HS-27A (cell line): ENCODE results near the gene CARMIL3.
"Not testable (repeated sequence)": the region's sequence is repeated elsewhere in the genome, so short reads cannot be mapped to it uniquely, and the experiment has no call there.

Source experiments
- DNase-seq: peaks from one replicate; pipeline ENCODE4 v3.0.0-alpha.2; 2012; ENCODE audit warnings: low read depth, missing footprints

The CARMIL3 gene

DNA sequence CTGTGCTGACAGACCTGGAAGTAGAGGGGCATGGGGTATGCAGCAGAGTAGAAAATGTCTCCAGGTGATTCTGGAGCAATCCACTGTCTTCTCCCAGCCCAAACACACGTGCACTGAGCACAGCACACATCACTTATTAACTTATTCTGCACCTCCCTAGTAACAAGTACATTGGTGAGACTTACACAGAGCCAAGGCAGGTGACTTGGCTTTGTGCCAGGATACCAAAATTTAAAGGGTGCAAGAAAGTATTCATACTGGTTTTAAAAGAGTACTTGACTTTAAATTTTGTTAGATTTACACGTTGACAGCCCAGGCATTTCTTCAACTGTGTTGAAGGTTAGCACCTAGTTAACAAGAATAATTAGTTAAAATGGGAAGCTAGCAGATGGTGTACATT, 11.1 kb upstream of the CARMIL3 start:
- no peak for DNase-seq

- no peak for DNase-seq
These were observed 9.1 kb upstream of the CARMIL3 start for GRCh38 chr14:24042746-24043145.

GRCh38 chr14:24049002-24049401, 2.8 kb upstream of the CARMIL3 start:
- DNase-seq, result not testable (repeated sequence)

- DNase-seq, result not testable (repeated sequence)
These were observed 1.1 kb upstream of the CARMIL3 start for GRCh38 chr14:24050753-24051152.

- DNase-seq, result no peak
These were observed 527 bp upstream of the CARMIL3 start for GRCh38 chr14:24051176-24051788.

- DNase-seq, result no peak
These were observed 1.1 kb downstream of the CARMIL3 start for GRCh38 chr14:24052656-24053547.

- DNase-seq, result no peak
These were observed 1.9 kb downstream of the CARMIL3 start for GRCh38 chr14:24053548-24054323.

DNA sequence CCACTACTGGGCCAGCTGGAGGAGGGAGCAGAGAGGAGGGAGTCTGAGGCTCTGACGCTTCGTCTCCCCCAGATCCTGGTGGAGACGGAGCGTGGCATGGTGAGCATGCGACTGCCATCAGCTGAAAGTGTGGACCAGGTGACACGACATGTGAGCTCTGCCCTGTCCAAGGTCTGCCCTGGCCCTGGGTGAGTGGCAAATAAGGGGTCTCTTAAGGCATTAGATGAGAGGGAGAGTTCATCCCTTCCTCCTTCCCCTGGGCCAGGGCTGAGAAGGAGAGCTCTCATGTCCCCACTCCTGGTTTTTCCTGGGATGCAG, 2.5 kb downstream of the CARMIL3 start:
- DNase-seq, result no peak

- DNase-seq, result no peak
These were observed 2.8 kb downstream of the CARMIL3 start for GRCh38 chr14:24054646-24055045.

GRCh38 chr14:24055971-24056799, 4.4 kb downstream of the CARMIL3 start:
- DNase-seq, result no peak

DNA sequence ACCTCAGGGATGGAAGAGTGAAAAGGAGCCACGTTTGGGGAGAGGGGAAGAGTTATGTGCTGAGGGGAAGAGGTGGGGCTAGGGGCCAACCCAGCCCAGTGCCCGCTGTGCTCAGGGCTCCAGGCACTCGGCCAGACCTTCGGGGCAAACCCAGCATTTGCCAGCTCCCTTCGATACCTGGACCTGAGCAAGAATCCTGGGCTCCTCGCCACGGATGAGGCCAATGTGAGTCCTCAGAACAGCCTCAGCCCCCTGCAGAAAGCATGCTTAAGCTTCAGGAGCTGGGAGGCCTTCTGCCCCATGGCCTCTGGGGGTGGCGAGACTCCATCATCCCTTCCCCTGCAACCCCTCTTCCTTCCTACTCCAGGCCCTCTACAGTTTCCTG, 5.0 kb downstream of the CARMIL3 start:
- no peak for DNase-seq

DNA sequence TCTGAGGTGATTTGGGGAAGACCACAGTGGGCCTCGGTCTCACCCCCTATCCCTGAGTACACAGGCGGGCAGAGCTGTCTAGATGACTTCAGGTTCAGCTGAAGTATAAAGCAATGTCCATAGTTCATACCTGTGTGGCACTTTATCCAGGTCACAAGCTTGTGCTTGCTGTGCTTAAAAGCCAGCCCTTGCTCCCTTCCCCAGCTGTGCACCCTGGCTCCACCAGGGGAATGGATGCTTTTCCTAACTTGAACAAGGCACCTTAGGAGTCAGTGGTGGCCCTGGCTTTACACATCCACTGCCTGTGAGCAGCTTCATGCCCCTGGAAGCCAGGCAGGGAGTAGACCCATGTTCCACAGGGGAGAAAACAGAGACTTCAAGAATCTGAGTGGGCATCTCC, 5.5 kb downstream of the CARMIL3 start:
- no peak for DNase-seq

DNA sequence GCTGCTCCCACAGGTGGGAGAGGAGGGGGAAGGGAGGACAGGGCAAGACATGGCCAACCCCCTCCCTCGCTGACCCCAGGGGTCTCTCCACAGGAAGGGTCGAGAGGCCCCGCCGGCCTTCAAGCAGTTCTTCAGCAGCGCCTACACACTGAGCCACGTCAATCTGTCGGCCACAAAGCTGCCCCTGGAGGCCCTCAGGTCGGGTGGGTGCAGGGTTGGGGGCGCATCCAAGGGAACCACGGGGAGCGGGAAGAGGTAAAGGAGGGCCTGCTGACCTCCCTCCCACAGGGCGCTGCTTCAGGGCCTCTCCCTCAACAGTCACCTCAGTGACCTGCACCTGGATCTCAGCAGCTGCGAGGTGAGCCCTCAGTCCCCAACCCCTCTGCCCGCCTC, 6.1 kb downstream of the CARMIL3 start:
- no peak for DNase-seq

DNA sequence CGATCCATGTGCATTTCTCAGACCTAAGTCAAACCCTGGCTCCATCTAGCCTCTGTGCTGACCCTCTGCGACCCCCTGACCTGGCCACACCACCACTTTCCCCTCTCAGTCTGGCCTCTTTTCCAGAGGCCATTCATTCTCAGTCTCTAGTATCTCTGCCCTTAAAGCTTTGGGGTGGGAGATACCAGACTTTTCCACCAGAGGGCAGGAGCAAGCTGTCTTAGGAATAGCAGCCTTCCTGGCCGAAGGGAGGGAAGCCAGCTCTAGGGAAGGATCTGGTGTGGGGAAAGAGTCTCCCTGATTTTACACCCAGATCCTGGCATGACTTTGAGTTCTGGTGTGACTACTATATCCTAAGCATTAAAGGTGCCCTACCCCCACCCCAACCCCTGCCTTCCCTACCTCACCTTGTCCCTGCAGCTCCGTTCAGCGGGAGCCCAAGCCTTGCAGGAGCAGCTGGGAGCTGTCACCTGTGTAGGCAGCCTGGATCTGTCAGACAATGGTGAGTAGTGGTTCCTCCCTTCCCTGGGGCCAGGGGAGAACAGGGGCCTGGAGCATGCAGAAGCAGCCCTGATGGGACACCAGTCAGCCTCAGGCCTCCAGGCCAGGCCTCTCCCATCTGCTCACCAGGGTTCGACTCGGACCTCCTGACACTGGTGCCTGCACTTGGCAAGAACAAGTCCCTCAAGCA, 6.6 kb downstream of the CARMIL3 start:
- DNase-seq, result peak; percentile 54

GRCh38 chr14:24058951-24059475, 7.2 kb downstream of the CARMIL3 start:
- DNase-seq, result no peak

- DNase-seq, result no peak
These were observed 8.1 kb downstream of the CARMIL3 start for GRCh38 chr14:24059841-24060388.

GRCh38 chr14:24060443-24060842, 8.6 kb downstream of the CARMIL3 start:
- no peak for DNase-seq

DNA sequence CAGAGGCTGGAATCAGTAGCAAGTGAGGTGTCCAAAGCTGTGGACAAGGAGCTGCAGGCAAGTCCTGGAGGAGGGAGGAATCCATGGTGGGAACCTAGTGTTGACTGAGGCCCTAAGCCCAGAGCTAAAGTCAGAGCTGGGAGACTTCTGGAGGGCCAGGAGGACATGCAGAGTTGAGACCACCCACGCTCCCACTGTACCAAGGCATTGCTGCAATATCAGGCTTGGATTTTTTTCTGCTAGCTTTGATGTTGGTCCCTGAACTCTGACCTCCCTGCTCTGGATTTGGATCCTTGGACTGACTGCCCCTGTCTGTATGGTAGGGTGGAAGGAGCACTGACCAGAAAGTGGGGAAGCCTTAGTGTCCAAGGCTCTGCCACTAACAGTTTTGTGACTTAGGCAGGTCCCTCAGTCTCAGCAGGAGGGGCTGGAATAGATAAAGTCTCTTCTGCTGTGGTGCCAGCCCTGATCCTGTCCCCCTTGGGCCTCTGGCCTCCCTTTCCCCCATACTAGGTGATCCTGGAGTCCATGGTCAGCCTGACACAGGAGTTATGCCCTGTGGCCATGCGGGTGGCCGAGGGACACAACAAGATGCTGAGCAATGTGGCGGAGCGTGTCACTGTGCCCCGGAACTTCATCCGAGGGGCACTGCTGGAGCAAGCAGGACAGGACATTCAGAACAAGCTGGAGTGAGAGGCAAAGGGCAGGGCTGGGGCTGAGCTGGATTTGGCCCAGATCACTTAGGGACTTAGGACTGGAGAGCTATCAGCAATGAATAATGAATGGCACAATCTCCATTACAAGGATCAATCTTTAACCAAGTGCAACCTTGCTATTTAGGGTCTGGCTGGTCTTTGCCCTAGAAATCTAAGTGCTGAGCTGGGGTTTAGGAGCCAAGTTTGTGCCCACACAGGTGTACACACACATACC, 9.4 kb downstream of the CARMIL3 start:
- no peak for DNase-seq

DNA sequence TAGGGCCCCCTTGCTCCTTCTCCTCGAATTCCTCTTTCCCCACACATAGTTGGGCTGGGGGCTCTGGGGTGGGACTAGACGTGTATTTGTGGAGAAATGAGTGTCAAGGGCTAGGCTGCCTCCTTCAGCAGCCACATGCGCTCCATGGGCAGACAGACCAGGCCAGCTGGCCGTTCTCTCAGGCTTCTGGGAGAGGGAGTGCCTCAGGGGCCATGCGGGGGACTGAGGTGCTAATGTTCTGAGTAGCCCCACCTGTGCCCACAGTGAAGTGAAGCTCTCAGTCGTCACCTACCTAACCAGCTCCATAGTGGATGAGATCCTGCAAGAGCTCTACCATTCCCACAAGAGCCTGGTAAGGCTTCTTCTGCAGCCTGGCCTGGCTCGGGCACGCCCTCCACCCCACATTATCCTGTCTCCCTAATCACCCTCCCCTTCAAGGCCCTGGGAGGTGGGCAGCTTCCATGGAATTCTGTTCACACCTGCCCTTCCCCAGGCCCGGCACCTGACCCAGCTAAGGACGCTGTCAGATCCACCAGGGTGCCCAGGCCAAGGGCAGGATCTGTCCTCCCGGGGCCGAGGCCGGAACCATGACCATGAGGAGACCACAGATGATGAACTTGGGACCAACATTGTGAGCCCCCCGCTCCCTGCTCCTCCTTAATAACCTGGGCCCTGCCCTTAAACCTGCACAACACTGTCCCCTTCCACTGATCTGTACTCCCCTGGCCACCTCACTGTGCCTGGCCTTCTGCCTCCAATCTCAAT, 10.6 kb downstream of the CARMIL3 start:
- DNase-seq, result no peak
